ENCODE data around the gene TCF7.

The TCF7 gene

GRCh38 chr5:134188092-134188491 is 73.6 kb downstream of the TCF7 start:
- no peak for DNase-seq

GRCh38 chr5:134189031-134189430 is 74.5 kb downstream of the TCF7 start:
- DNase-seq, result no peak

- DNase-seq, result no peak
Measured at GRCh38 chr5:134195666-134196065, 81.2 kb downstream of the TCF7 start.
